Colonic mucosa (tissue), 4 donors: ENCODE data around the gene MT4. TPM values are rescaled to one million over a fixed set of nuclear protein-coding genes. Genes with fewer than 3 reads are reported as not detected.

ENCODE experiments used
- DNase-seq: peaks from one replicate; pipeline ENCODE4 v3.0.0-alpha.2; 2020
- H3K27ac ChIP-seq: fragments of 200-600 bp; one replicate; pipeline ENCODE4 v1.8.0; 2021
- H3K27me3 ChIP-seq: fragments of 200-600 bp; one replicate; pipeline ENCODE4 v1.8.0; 2021
- H3K36me3 ChIP-seq: fragments of 200-600 bp; one replicate; pipeline ENCODE4 v1.8.0; 2021
- H3K4me1 ChIP-seq: fragments of 200-600 bp; one replicate; pipeline ENCODE4 v1.8.0; 2021; ENCODE audit warnings: mild to moderate bottlenecking
- H3K4me3 ChIP-seq: fragments of 200-600 bp; one replicate; pipeline ENCODE4 v1.8.0; 2021
- H3K9ac ChIP-seq, 2 donors: one replicate each; pipeline ENCODE4 v1.7.0; 2013; ENCODE audit warnings: control low read depth in 2 of 2, low read depth in 2 of 2, low read length in 2 of 2
- H3K9me3 ChIP-seq: fragments of 200-600 bp; one replicate; pipeline ENCODE4 v1.8.0; 2021
- CTCF ChIP-seq: fragments of 200-600 bp; IDR thresholded peaks from one replicate; pipeline ENCODE4 v1.8.0; 2022; ENCODE audit warnings: antibody characterized with exemption, mild to moderate bottlenecking
- intact Hi-C: fragments of 100-400 bp; cut with DNase I; formaldehyde crosslinking; loops from one replicate; pipeline ENCODE4 v1.14.1; 2022
- total RNA-seq, 2 donors: library from RNA; stranded (reverse); fragmentation: NEBNext Ultra II Directional in 1 of 2; extraction: Animal tissue kit (Norgen Biotek cat#: 25700) in 1 of 2; gene quantifications; one replicate each; pipeline ENCODE4 v1.2.1, GENCODE V29; 2021
- donor health status: healthy.
- donor health status: DM: no; HTN: no; CAD: no.
- donor health status: DM: no; HTN: no; CAD: no.

The MT4 gene
- total RNA-seq, 2 donors from 2014 or later = not detected

GRCh38 chr16:56560447-56560846, 4.4 kb upstream of the MT4 start:
- no peak for TF ChIP-seq CTCF

GRCh38 chr16:56561126-56561525, 3.7 kb upstream of the MT4 start:
- Histone ChIP-seq H3K36me3 (no peaks in the 10 kb centered on the region), H3K9me3 (no peaks in the 10 kb centered on the region), H3K27ac (no peak overlapping the region), H3K4me1 (no peaks in the 10 kb centered on the region), H3K9ac (no peak overlapping the region), H3K27me3 (no peaks in the 10 kb centered on the region), H3K4me3 (no peak overlapping the region)
- no peak for TF ChIP-seq CTCF
- no peak for DNase-seq
- intact Hi-C loops = no loop called here

More at GRCh38 chr16:56560447-56560846, 4.4 kb upstream of the MT4 start:
- H3K9ac ChIP-seq = no peak overlapping the region
- H3K36me3 ChIP-seq = no peaks in the 10 kb centered on the region
- H3K27ac ChIP-seq = no peak overlapping the region
- no peaks in the 10 kb centered on the region for H3K9me3 ChIP-seq
- H3K4me1 ChIP-seq = no peaks in the 10 kb centered on the region
- DNase-seq = no peak
- H3K4me3 ChIP-seq = no peak overlapping the region
- intact Hi-C loops = no loop called here
- H3K27me3 ChIP-seq = no peaks in the 10 kb centered on the region

- Histone ChIP-seq H3K9ac (no peak overlapping the region), H3K4me3 (no peak overlapping the region), H3K27ac (no peak overlapping the region), H3K27me3 (no peaks in the 10 kb centered on the region), H3K4me1 (no peaks in the 10 kb centered on the region), H3K9me3 (no peaks in the 10 kb centered on the region), H3K36me3 (no peaks in the 10 kb centered on the region)
- intact Hi-C loops = no loop called here
- no peak for DNase-seq
- no peak for TF ChIP-seq CTCF
Measured at GRCh38 chr16:56569971-56570370, 5.1 kb downstream of the MT4 start.

- H3K4me1 ChIP-seq = no peaks in the 10 kb centered on the region
- no peaks in the 10 kb centered on the region for H3K36me3 ChIP-seq
- no peaks in the 10 kb centered on the region for H3K27me3 ChIP-seq
- no peak for TF ChIP-seq CTCF
- no peak overlapping the region for H3K27ac ChIP-seq
- H3K4me3 ChIP-seq = no peak overlapping the region
- intact Hi-C loops = no loop called here
- no peak for DNase-seq
- H3K9me3 ChIP-seq = no peaks in the 10 kb centered on the region
- H3K9ac ChIP-seq = no peak overlapping the region
Measured at GRCh38 chr16:56571525-56571924, 6.7 kb downstream of the MT4 start.

- Histone ChIP-seq H3K27ac (no peak overlapping the region), H3K4me3 (no peak overlapping the region), H3K27me3 (no peaks in the 10 kb centered on the region), H3K9me3 (no peaks in the 10 kb centered on the region), H3K36me3 (no peaks in the 10 kb centered on the region), H3K4me1 (no peaks in the 10 kb centered on the region), H3K9ac (no peak overlapping the region)
- no peak for DNase-seq
- TF ChIP-seq CTCF = no peak
- intact Hi-C loops = loop anchor here (5.0 kb wide), 1 partner anchor 128 kb away; no protein-coding TSS in a partner anchor
Measured at GRCh38 chr16:56574625-56575024, 9.8 kb downstream of the MT4 start.
